ENCODE results near the gene RXFP4.
"Not testable (repeated sequence)": the region's sequence is repeated elsewhere in the genome, so short reads cannot be mapped to it uniquely, and the experiment has no call there.

The RXFP4 gene

GRCh38 chr1:155940993-155941844 lies at the start of gene RXFP4:
TSS of gene RXFP4 (plus strand) at chr1:155941638. CDS start at chr1:155941710, 72 bp downstream.
- no peak for DNase-seq

- no peak for DNase-seq
Measured at GRCh38 chr1:155892796-155893195, 48.6 kb upstream of the RXFP4 start.

GRCh38 chr1:155893389-155894142 lies 47.9 kb upstream of the RXFP4 start:
- peak; percentile 45 for DNase-seq

GRCh38 chr1:155895617-155896016 lies 45.8 kb upstream of the RXFP4 start:
- DNase-seq = not testable (repeated sequence)

- not testable (repeated sequence) for DNase-seq
Measured at GRCh38 chr1:155896476-155896875, 45.0 kb upstream of the RXFP4 start.

GRCh38 chr1:155897746-155898145 lies 43.7 kb upstream of the RXFP4 start:
- DNase-seq = no peak

GRCh38 chr1:155898888-155899287 lies 42.5 kb upstream of the RXFP4 start:
- no peak for DNase-seq

GRCh38 chr1:155899683-155900082 lies 41.8 kb upstream of the RXFP4 start:
- no peak for DNase-seq

GRCh38 chr1:155900161-155900560 lies 41.3 kb upstream of the RXFP4 start:
- DNase-seq = no peak

GRCh38 chr1:155904261-155904660 lies 37.2 kb upstream of the RXFP4 start:
- no peak for DNase-seq

GRCh38 chr1:155909894-155910293 lies 31.5 kb upstream of the RXFP4 start:
- DNase-seq = peak; percentile 17

- peak; percentile 21 for DNase-seq
Measured at GRCh38 chr1:155910621-155911121, 30.8 kb upstream of the RXFP4 start.

- peak; percentile 89 for DNase-seq
Measured at GRCh38 chr1:155911156-155912055, 30.0 kb upstream of the RXFP4 start, which contains the start of gene RIT1. TSS of gene RIT1 (minus strand) at chr1:155911349. CDS start at chr1:155910761, 588 bp downstream.

GRCh38 chr1:155912056-155912536 lies 29.3 kb upstream of the RXFP4 start:
- no peak for DNase-seq

GRCh38 chr1:155913969-155914757 lies 27.3 kb upstream of the RXFP4 start:
- DNase-seq = no peak

GRCh38 chr1:155918660-155919059 lies 22.8 kb upstream of the RXFP4 start:
- DNase-seq = no peak

- no peak for DNase-seq
Measured at GRCh38 chr1:155919801-155920200, 21.6 kb upstream of the RXFP4 start.

- DNase-seq = no peak
Measured at GRCh38 chr1:155920717-155921116, 20.7 kb upstream of the RXFP4 start.

- no peak for DNase-seq
Measured at GRCh38 chr1:155925506-155925905, 15.9 kb upstream of the RXFP4 start.

GRCh38 chr1:155929057-155929456 lies 12.4 kb upstream of the RXFP4 start:
- DNase-seq = no peak

- DNase-seq = not testable (repeated sequence)
Measured at GRCh38 chr1:155930725-155931124, 10.7 kb upstream of the RXFP4 start.
